NCI-H526 treated with DMSO at 0.1 percent for 48 hours (cell line): Measurements from ENCODE around the gene SYT8.

ENCODE experiments used
- DNase-seq: peaks from one replicate; lab custom pipeline; 2025; lab: John Stamatoyannopoulos, UW

The SYT8 gene

DNA sequence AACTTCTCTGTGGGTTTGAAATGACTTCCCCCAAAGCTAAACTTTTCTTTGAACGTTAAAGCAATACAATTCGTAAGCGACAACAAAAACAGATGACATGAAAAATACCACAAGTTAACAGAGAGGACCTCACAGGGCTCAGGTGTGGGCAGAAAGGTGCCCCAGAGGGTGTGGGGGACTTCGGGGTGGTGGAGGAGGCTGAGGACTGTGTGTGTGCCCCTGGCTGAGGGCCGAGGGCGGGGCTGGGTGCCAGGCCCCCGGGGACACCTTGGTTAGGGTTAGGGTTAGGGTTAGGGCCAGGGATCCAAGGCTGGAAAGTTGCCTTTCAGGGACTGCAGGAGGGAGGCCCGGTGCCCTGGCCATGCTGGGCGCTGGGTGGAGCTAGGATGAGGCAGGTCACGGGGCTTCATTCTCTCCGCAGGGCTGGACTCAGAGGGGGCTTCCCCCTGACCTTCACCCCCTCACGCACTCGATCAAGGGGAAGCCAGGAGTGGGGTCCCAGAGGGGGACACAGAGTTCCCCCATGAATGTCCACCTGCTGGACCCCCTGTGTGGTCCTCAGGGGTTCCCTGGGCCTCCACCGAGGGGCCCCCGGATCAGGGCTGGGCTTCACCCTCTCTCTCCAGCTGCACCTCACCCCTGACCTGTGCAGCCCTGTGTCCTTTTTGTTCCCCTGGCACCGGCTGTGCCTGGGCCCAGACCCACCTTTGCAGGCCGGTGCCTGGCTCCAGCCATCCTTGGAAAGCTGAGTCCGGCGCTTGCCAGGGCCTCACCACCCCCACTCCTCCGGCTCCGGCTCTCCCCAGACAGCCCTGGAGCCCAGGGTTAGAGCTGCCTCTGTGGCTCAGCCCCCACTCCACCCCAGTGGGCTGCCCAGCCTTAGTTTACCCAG is 11.0 kb downstream of the SYT8 start:
- no peak for DNase-seq

DNA sequence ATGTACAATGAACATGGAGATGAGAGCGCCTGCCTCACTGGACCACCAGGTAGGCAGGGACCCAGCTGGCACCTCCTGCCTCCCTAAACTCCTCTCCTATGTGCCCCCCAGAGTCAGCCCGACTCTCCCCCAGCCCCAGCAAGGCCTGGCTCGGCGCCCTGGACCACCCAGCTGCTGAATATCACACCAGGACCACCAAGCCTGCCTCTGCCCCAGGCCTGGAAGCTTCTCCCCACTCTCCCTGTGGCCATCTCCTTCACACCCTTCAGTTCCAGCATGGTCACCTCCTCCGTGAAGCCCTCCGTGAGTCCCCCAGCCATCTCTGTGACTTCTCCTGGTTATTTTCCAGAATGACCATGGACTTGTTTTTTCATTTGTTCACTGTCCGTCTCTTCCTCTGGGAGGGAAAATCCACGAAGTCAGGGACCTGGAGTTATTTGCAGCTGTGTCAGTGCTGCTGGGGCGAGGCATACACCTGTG is 11.7 kb downstream of the SYT8 start:
- no peak for DNase-seq

DNA sequence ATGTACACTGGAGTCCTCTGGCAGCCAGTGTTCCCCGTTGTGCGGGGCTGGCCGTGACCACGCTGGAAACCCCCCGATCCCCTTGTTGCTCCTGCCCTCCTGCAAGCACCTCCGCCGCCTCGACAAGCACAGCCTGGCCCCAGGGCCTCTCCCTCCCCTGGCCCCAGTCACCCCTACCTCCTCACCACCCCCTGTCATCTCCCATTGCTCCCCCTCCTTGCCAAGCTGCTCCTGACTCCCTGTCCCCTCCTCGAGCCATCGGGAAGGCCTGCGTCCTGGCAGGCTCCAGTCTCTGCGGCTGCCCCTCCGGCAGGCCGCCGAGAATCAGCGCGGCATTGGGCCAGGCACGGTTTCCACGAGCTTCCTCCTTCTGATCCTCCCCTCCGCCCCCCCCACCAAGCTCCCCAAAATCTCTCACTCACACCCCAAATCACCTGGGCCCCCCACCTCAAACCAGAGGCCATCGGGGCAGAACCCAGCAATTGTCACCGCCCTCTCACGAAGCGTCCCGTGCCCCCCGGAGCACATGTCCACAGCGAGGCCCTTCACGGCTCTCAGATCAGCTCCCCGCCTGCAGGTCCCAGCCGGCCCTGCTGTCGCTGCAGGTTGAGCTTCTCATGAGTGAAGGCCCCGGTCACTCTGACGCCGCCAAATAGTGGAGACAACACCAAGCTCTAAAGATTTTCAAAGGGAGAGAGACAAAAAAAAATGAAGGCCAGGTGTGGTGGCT is 12.4 kb downstream of the SYT8 start:
- no peak for DNase-seq

DNA sequence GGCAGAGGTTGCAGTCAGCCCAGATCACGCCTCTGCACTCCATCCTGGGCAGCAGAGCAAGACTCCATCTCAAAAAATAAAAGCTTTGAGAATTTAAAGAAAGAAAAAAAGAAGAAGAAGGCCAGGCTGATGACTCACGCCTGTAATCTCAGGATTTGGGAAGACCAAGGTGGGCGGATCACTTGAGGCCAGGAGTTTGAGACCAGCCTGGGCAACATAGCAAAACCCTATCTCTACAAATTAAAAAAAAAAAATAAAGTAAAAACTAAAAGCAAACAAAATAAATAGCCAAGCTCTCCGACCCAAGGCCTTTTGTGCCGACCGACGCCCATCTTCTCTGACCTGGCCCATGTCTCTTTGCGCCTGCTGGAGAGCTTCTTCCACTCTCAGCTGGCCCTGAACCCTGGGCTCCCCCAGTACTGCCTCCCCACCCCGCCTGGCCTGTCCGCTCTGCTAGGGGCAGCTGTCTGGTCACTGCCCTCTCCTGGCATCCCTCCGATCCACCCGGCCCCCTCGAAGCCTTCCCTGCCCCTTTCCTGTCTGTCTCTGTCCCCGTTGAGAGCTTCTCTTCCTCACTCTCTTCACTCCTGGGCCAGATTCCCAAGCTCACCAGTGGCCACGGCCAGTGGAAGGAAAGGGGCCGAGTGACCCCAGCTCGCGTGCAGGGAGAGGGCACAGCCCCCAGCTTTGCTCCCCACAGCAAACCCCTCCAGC is 13.3 kb downstream of the SYT8 start:
- DNase-seq, result no peak

DNA sequence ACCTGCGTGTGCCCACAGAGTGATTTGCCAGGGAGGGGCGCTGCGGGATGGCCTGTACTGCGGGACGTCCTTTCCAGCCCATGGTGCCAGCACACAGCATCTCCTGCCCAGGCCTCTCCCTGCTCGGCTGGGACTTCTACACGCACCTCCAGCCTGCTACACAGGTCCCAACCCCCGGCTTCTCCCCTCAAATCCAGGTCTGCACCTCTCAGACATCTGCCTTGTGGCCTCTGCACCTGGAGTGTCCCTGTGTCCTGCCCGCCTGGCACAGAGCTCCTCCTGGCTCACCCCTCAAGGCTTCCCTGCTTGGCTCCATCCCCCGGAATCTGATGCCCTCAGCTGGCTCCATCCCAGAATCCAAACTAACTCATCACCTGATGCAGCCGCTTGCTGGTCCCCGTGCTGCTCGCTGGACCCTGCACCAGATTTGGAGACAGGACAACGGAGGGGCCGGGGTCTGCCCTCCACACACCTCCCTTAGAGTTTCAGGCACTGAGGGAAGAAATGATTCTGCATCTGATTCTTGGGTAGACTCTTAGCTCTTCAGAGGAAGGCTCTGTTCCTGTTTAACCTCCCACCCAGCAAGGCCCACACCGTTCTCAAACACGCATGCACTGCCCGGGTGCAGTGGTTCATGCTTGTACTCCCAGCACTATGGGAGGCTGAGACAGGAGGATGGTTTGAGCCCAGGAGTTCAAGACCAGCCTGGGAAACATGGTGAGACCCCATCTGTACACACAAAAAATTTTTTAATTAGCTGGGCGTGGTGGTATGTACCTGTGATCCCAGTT is 14.0 kb downstream of the SYT8 start:
- no peak for DNase-seq

DNA sequence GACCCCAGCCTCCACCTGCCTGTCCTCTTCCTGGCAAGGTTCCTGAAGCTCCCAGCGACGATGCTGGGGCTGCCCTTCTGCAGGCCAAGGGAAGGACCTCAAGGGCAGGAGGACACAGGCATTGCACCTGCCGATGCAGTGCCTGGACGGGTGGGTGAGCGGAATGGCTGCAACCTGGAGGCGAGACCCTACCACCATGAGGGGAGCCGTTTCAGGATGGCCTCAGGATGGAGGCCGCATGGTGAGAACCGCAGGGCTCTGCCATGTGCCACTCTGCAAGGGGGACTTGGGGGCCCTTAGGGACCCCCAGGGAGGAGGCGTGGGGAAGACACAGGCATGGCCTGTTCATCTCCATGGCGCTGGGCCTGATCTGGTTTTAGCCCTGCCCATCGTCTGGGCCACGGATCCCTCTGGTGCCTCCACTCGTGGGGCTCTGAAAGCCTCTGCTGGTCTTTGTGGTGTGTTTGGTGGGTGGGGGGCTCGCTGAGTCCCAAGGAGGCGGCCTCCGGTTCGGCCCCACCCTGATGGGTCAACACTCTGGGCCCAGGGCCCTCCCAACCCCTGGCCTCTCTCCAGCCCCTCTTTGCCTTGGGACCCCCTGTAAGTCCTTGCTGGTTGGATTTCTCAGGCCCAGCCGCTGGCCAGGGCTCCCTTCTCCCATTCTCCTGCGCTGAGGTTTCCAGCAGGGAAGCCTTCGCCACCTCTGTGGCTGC is 16.8 kb downstream of the SYT8 start:
- DNase-seq, result no peak

DNA sequence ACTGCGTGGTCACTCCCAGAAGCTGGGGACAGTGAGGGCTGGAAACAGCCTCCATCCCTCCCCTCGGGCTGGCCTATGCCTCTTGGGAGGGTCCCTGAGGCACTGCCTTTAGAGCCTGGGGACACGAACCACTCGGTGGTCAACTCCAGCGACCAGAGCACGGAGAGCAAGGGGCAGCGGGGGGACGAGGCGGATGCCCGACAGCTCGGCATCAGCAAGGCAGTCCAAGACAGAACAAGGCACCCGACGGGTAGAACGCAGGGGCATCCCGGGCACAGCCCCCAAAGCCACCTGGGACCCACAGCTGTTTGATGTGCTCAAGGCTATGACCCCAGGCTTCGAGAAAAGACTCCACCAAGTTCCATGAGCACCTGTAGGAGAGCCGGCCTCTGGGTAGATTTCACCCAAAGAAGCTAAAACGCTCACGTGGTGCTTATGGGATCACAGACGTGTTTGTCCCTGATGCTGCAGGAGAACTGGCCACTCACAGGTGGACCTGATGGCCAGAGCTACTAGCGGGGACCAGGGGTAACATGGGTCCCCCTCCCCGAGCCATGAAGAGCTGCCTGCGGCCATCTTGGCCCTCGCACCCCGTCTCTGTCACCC is 17.6 kb downstream of the SYT8 start:
- no peak for DNase-seq

DNA sequence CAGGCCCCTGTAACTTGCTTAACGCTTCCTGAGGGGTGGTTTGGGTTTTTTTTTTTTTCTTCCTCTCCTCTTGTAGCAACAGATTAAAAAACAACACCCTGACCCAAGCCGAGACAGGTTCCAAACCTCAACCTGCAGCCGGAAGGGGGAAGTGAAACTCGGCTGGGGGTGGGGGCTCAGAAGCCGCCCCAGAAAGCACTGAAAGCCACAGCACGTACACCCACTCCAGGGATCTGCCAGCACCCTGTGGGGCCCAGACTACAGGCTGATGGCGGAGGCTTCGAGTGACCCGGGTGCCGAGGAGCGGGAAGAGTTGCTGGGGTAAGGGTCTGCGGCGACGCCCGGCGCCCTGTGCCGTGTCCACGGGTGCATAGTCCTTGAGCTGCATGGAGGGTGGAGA is 18.1 kb downstream of the SYT8 start, which contains the start of gene LSP1:
LSP1 (plus strand) TSS at position 208 of the 400 bp plus-strand sequence; CDS start at position 269, 61 bp downstream.
- no peak for DNase-seq

DNA sequence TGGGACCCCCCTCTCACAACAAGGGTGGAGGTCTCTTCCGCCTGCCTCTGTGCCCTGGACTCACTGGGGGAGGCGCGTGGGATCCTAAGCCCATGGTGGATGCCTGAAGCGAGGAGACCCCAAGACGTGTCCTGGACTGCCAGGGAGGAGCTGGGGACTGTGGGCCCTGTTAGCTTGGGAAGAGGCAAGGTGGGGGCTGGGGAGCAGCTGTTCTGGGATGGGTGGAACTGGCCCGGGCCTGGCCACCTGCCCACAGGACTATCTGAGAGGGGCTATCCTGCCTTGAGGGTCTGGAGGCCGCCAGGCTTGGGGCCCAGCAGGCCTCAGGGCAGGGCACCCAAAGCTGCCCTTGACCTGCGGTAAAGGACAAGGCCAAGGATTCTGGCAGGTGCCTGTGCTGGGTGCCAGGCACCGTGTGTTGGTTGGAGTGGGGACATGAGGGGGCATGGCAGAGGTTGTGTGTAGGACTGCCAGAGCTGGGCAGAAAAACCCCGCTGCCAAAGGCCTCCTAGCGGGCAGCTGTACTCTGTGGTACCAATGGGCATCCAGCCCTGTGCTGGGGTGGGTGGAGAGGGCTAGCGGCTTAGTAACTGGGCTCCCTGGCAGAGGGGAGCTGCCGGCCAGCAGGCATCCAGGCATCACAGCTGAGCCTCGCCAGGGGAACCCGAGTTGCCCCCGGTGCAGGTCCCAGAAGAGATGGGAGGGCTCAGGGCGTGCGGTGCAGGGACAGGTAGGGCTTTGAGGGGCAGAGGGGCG is 18.8 kb downstream of the SYT8 start:
- no peak for DNase-seq

DNA sequence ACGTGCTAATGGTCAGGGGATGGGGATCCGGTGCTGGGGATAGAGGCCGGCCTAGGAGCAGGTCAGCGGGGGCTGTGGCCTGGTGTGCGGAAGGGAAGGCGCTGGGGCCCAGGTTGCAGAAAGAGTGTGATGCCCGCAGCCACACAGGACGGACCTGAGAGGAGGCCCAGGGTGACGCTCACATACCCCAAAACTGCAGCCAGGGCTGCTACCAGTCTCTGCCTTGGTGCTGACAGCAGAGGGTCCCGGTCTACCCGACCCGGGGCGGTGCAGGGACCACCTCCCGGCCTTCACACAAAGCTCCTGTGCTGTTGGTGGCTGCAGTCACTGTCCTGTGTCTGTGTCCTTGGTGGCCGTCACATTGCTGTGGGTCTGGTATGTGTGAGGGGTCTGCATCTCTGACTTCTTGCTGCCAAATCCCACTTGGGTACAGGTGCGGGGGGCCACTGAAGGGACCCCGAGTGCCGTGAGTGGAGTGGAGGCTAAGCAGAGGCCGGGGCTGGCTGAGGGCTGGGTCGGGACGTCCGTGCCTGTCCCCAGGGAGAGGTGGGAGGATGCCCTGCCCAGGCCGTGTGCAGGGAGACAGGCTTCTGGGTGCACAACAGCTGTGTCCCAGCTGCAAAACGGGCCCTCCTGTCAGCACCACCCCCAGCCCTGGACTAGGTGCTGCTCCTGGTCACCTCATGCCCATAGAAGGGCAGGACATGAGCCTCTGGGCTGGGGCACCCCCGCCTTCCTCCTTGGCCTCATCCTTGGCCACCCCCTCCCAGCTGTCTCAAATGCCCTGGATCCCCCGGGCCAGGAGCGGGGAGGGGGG is 19.6 kb downstream of the SYT8 start:
- DNase-seq, result no peak

DNA sequence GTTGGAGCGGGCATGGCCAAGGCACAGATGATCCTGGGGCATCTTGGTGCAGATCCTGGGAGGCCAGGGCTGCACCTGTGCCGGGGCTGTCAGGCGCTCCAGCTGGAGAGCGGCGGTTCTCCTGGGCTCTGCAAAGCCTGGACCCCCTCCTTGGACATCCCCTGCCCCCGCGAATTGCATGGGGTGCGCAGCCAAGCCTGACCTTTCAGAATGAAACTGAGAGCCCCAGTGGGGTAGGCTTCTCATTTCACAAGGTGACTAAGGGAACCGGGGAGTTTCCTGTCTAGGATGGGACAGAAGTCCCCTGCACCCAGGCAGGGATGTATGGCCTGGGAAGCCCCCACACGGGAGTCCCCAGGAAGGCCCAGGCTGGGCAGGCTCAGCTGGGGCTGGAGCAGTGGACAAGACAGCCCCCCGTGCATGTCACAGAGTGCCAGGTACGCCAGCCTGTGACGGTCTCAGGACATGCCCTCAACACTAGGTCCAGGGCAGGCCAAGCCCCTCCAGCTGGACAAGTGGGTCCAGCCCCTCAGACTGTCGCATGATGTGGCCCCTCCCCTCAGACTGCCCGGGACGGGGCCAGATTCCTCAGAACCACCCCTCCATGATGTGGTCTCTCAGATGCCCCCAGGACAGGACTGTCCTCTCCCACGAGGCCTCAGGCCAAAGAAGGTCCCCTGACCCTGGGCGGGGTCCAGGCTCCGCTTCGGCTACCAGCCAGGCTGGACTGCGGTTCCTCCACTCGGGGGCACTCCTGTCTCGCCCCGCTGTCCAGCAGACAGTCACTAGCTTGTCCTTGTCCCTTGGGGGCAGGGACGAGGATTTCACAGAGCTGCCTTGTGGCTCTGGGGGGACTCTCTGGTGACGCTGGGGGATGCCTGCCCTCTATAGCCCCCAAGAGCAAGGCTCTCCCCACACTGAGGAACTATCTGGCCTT is 20.4 kb downstream of the SYT8 start:
- no peak for DNase-seq

DNA sequence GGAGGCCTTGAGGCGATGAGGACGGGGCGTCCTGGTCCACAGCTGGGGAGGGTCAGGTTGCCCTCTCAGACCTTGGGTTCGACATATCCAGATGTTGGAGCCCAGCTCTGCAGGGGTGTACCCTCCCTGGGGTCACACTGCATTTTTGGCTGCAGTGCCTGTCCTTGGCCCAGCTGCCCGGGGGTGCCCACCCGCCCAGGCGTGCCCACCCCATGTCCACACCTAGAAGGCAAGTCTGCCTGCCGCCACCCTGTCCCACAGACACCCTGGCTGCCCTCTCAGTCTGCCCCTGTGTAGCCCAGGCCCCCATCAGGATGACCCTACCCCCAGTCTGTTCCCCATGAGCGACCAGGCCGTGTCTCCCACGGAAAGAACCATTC is 21.1 kb downstream of the SYT8 start:
- no peak for DNase-seq

DNA sequence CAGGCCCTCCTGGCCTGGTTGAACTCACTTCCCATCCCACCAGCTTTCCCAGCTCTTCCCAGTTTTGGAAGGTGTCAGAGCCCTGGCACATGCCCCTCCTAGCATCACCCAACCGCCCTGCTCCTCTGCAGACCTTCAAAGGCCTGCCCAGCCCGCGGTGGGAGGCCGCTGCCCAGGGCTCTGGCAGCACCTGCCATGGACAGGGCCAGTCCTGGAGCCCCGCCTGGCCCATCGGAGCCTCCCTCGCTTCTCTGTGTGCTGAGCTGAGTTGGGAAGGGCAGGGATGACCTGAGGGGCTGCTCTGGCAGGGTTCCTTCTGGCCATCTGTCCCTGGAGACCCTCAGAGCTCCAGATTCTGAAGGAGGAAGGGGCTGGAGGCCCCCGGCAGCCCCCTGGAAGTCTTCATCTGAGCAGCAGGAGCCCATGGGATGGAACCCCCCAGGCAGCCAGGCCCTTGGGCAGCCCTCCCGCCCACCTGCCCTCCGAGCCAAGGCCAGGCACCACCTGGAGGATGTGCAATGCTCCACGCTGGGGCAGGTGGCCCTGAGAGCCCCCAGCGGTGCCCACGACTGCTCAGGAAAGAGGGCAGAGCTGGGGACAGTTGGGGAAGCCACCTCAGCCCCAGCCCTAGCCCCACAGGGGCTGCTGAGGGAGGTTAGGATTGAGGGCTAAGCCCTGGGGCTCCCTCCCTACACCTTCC is 21.7 kb downstream of the SYT8 start:
- no peak for DNase-seq

DNA sequence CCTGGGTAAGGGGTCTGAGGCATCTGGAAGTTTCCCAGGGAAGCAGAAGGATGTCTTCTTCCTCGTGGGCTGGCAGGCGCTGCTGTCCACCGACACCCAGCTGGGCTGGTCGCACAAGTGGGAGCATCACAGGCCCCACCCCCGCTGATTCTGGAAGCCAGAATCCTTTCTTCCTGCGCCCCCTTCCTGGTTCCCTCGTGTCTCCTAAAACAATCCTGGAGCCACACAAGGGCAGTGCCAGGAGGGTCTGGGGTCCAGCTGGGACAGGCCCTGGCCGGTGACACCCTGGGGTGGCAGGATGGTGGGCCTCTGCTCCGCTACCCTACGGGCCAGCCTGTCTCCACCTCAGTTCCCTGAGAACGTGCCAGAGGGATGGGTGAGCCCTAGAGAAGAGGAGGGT is 22.3 kb downstream of the SYT8 start:
- DNase-seq, result no peak

DNA sequence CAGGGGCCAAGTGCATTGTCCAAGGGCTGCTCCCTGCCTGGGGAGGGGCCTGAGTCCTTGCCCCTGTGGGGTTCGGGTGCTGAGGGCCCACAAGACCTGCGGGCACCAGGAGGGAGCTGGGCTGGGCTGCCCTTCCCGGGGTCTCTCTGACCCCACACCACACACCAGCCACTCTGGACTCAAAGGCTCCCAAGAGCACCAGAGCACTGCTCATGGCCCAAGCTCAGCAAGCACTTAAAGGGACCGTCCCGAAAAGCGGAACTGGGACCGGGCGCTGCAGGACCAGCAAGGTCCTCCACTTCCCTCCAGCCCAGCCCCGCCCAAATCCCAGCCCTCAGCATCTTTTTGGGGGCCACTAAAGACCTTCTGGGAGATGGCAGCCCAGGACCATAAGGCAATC is 23.4 kb downstream of the SYT8 start:
- DNase-seq, result no peak

DNA sequence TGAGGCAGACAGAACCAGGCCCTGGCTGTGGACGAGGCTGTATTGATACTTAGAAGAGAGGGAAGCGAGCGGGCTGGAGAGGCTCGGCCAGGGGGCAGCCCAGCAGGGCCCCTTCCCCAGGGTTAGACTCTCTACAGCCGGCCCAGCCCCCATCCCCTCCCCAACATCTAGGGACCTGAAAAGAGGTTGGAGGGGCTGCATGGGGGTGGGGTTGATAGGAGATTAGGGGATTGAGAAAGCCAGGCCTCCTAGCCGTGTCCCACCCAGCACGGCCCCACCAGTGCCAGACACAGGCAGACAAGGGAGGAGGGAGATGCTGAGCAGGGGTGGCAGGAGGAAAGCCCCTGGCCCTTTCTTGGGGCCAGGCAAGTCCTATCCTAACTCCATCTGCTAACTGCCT is 23.8 kb downstream of the SYT8 start:
- no peak for DNase-seq

DNA sequence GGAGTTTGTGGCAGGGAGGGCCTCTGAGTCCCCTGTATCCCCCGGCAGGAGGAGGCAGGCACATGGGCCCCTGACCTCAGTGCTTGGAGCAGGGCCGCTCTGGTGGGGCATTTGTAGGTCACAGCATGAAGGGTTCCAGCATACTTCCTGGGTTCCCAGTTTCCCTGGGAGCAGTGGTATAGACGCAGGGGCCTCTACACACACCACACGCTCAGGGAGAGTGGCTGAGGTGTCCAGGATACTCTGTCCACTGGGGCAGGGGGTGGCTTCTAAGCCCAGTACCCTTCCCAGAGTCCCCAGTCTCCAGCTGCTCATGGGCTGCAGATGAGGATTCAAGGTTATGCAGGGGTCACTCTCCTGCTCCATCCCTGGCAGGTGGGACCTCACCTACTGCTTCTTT is 24.2 kb downstream of the SYT8 start:
- no peak for DNase-seq
